CD8-positive, alpha-beta memory T cell (primary cell): Measurements from ENCODE around the gene CREB3L1. TPM values are rescaled to one million over a fixed set of nuclear protein-coding genes. Genes with fewer than 3 reads are reported as not detected.
A peak's percentile ranks its signal among the peaks of the same experiment; 100 is the strongest.

Source experiments
- CTCF ChIA-PET: fragments of 350-600 bp; sonication (Branson Sonifier 250); formaldehyde crosslinking; loops from one replicate; lab custom pipeline; 2021; ENCODE audit warnings: antibody characterized with exemption; lab: Charles Lee
- POLR2A ChIA-PET: fragments of 350-600 bp; sonication (Branson Sonifier 250); formaldehyde crosslinking; loops from one replicate; lab custom pipeline; 2021; ENCODE audit warnings: antibody characterized with exemption; lab: Charles Lee
- DNase-seq, 5 donors: peaks; one replicate each; pipeline versions ENCODE4 v3.0.0 to v3.0.0-alpha.2; 2020 to 2022; ENCODE audit warnings: mixed read lengths in 1 of 5
- H3K27ac ChIP-seq: one replicate; pipeline ENCODE4 v1.7.0; 2013; ENCODE audit warnings: low read depth, mild to moderate bottlenecking, low read length, moderate library complexity
- H3K27me3 ChIP-seq: 2 replicates; pipeline ENCODE4 v1.7.0; 2013; ENCODE audit warnings: low read length, mild to moderate bottlenecking; ENCODE audit not compliant: insufficient read depth, poor library complexity, severe bottlenecking
- H3K36me3 ChIP-seq: 2 replicates; pipeline ENCODE4 v1.7.0; 2013; ENCODE audit warnings: mild to moderate bottlenecking, low read length, moderate library complexity; ENCODE audit not compliant: insufficient read depth
- H3K4me1 ChIP-seq: 2 replicates; pipeline ENCODE4 v1.7.0; 2013; ENCODE audit warnings: mild to moderate bottlenecking, low read length, moderate library complexity; ENCODE audit not compliant: insufficient read depth
- H3K4me3 ChIP-seq: 2 replicates; pipeline ENCODE4 v1.7.0; 2013; ENCODE audit warnings: mild to moderate bottlenecking, low read length
- H3K9me3 ChIP-seq: 2 replicates; pipeline ENCODE4 v1.7.0; 2013; ENCODE audit warnings: mild to moderate bottlenecking, low read length
- H3K27ac Mint-ChIP-seq, 8 donors: one replicate each; pipeline ENCODE4 v1.8.0; 2020 to 2021; ENCODE audit warnings: mixed read lengths in 8 of 8, mild to moderate bottlenecking in 6 of 8, inconsistent platforms in 3 of 8, moderate library complexity in 3 of 8
- H3K27me3 Mint-ChIP-seq, 2 donors: one replicate each; pipeline ENCODE4 v1.8.0; 2020 to 2021; ENCODE audit warnings: mixed read lengths in 2 of 2, mild to moderate bottlenecking in 1 of 2, moderate library complexity in 1 of 2
- H3K36me3 Mint-ChIP-seq, 3 donors: one replicate each; pipeline ENCODE4 v1.8.0; 2020 to 2021; ENCODE audit warnings: mixed read lengths in 3 of 3, inconsistent platforms in 1 of 3, mild to moderate bottlenecking in 1 of 3
- H3K4me1 Mint-ChIP-seq, 3 donors: one replicate each; pipeline ENCODE4 v1.8.0; 2020 to 2021; ENCODE audit warnings: mixed read lengths in 3 of 3, inconsistent platforms in 1 of 3, mild to moderate bottlenecking in 1 of 3
- H3K4me3 Mint-ChIP-seq, 7 donors: one replicate each; pipeline ENCODE4 v1.8.0; 2020 to 2021; ENCODE audit warnings: mixed read lengths in 7 of 7, mild to moderate bottlenecking in 6 of 7, moderate library complexity in 4 of 7, inconsistent platforms in 2 of 7
- H3K9me3 Mint-ChIP-seq, 5 donors: one replicate each; pipeline ENCODE4 v1.8.0; 2020 to 2022; ENCODE audit warnings: mixed read lengths in 5 of 5, mild to moderate bottlenecking in 3 of 5, moderate library complexity in 2 of 5, inconsistent platforms in 1 of 5
- polyA plus RNA-seq: library from polyadenylated mRNA; unstranded; fragments of 300-500 nt; fragmentation: Illumina TruSeq; gene quantifications from one replicate; pipeline ENCODE4 v1.2.3, GENCODE V29; 2021
- total RNA-seq, 2 experiments: library from RNA; stranded (reverse); gene quantifications; one replicate each; pipeline ENCODE4 v1.2.3, GENCODE V29; 2021

Gene CREB3L1
- total and polyA plus RNA-seq, 3 experiments from 2014 or later = not detected

DNA sequence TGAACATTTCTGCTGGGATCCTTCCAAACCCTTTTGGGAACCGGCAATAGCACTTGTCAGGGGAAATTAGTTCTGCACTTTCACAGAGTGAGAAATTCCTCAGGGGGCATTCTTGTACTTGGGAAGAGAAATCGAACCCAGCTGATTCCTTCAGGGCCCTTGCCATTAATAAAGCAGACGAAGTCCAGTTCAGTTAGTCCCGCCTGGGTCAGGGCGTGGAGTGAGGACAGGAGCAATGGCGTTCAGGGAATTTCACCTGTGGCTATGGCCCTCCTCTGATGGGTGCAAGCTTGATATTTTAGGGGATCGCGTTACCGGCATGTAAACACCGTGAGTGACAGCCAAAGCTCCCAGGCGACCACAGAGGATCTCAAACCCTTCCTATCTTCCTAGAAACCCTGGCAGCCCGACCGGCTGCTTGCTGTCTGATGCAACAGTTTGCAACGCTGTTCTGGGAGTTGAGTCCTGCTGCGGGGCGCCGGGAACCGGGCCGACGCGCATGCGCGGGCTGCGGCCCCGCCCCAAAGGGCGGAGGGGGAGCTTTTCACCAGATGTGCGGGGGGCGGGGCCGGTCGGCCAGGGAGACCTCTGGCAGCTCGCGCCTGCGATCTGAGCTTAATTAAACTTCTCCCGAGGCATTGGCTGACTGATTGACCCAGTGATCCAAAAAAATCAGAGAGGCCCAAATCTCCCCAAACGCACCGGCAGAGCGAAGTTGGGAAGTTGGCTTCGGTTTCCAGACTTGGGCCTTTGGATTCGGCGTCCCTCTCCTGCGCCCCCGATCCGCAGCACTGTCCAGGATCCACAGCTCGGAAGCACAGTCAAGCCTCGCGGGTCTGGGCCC is 34.3 kb upstream of the CREB3L1 start:
- Mint-ChIP-seq H3K27me3 (peaks cover 6 to 8% of the 10 kb centered on the region in 2 donors), H3K36me3 (no peaks in the 10 kb centered on the region), H3K4me3 (peak overlapping the region; percentile 69 to 89 (median 83)), H3K9me3 (no peaks in the 10 kb centered on the region), H3K27ac (peak overlapping the region in 2 of 8 donors; percentile 32 to 76), H3K4me1 (peaks cover 19 to 26% (median 24%) of the 10 kb centered on the region in 3 donors)
- peaks cover 11% of the 10 kb centered on the region for H3K4me1 ChIP-seq
- H3K27ac ChIP-seq = peak overlapping the region; percentile 79
- ChIA-PET CTCF (interaction anchor here (0.5 to 8.5 kb wide), 11 partner anchors 12 to 376 kb away, joined by 3 to 205 read pairs (median 4); partner anchors contain the start of gene DGKZ), POLR2A (interaction anchor here (0.6 to 1.4 kb wide), 3 partner anchors 93 to 674 kb away, joined by 3 to 7 read pairs (median 4); partner anchors contain the start of gene DGKZ)
- H3K36me3 ChIP-seq = no peaks in the 10 kb centered on the region
- H3K9me3 ChIP-seq = no peaks in the 10 kb centered on the region
- H3K4me3 ChIP-seq = peak overlapping the region; percentile 67
- peak; percentile 80 to 88 (median 81) for DNase-seq
- peaks cover 7% of the 10 kb centered on the region for H3K27me3 ChIP-seq

DNA sequence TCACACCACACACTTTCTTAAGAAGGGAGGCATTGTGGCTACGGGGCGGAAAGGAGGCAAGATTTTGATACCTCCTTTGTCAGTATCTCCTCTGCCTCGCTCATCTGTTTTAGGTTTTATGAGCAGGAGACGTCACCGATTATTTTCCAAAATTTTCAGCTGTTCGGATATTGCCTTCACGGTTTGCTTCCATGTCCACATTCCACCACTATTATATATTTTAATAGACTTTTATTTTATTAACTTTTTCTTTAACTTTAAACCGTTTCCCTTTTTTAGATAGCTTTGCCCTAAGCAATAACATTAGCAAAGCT is 33.7 kb upstream of the CREB3L1 start:
- H3K27ac ChIP-seq = peak overlapping the region; percentile 79

DNA sequence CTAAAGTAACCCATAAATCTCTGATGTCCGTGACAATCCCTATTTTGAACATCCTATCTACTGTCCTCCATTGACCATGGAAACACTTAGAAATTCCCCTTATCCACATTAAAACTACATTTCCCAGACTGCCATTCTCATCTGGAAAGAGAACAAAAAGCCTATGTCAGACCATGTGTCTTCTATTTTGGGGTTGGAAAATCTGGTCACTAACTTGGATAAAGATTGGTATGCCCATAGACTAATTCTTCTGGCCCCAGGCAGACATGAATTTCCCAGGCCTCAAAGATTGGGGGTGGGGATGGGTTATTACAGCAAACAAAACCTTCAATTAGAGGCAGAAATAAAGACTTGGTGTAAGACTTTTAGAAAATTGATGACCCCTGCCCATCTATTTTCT is 30.9 kb upstream of the CREB3L1 start:
- Histone ChIP-seq H3K4me1 (no peaks in the 10 kb centered on the region), H3K27me3 (no peaks in the 10 kb centered on the region), H3K4me3 (no peak overlapping the region), H3K9me3 (no peaks in the 10 kb centered on the region), H3K27ac (no peak overlapping the region), H3K36me3 (no peaks in the 10 kb centered on the region)
- peak overlapping the region in 1 of 8 donors; percentile 26 for H3K27ac Mint-ChIP-seq
- DNase-seq = no peak
- ChIA-PET CTCF (no interaction called here), POLR2A (no interaction called here)
- no peaks in the 10 kb centered on the region for H3K36me3 Mint-ChIP-seq
- H3K4me1 Mint-ChIP-seq = peaks cover 10 to 13% (median 12%) of the 10 kb centered on the region in 3 donors
- peaks cover 0 to 4% of the 10 kb centered on the region in 2 donors for H3K27me3 Mint-ChIP-seq
- H3K4me3 Mint-ChIP-seq = peak overlapping the region in 2 of 7 donors; percentile 6 to 25
- no peaks in the 10 kb centered on the region for H3K9me3 Mint-ChIP-seq

More for the DNA sequence above, 33.7 kb upstream of the CREB3L1 start:
- no peaks in the 10 kb centered on the region for H3K9me3 ChIP-seq
- Mint-ChIP-seq H3K36me3 (no peaks in the 10 kb centered on the region), H3K27me3 (peaks cover 3 to 4% of the 10 kb centered on the region in 2 donors), H3K4me1 (peaks cover 14 to 20% (median 19%) of the 10 kb centered on the region in 3 donors), H3K4me3 (peak overlapping the region; percentile 72 to 89 (median 83)), H3K27ac (no peak overlapping the region), H3K9me3 (no peaks in the 10 kb centered on the region)
- no peaks in the 10 kb centered on the region for H3K36me3 ChIP-seq
- H3K4me3 ChIP-seq = peak overlapping the region; percentile 67
- ChIA-PET POLR2A (interaction anchor here (0.6 to 1.4 kb wide), 2 partner anchors 104 to 673 kb away, joined by 3 to 7 read pairs; partner anchors contain the start of gene DGKZ), CTCF (interaction anchor here (0.5 to 8.5 kb wide), 9 partner anchors 13 to 285 kb away, joined by 3 to 205 read pairs (median 5); partner anchors contain the start of gene DGKZ)
- no peak for DNase-seq
- peaks cover 2% of the 10 kb centered on the region for H3K27me3 ChIP-seq
- peaks cover 6% of the 10 kb centered on the region for H3K4me1 ChIP-seq

DNA sequence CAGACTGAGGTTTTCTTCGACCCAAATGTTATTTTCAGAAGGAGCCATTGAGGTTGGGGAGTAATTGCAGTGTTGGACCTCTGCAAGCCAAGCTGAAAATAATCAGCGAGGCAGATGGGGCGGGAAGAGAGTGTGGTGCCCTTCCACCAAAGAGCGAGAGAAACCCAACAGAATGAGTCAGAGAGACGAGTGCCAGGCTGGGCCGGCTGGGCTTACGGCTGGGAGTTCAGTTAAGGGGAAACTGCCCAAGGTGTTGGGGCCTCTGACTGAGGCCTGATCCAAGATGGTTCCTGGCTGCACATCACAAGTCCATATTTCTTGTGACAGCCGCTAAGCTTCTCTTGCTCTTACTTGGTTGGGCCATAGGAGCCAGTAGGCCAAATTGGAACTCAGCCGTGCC is 30.4 kb upstream of the CREB3L1 start:
- Mint-ChIP-seq H3K4me1 (peaks cover 10 to 13% (median 12%) of the 10 kb centered on the region in 3 donors), H3K27me3 (peaks cover under 1 to 4% of the 10 kb centered on the region in 2 donors), H3K27ac (peak overlapping the region in 1 of 8 donors; percentile 43), H3K36me3 (no peaks in the 10 kb centered on the region), H3K9me3 (no peaks in the 10 kb centered on the region), H3K4me3 (no peak overlapping the region)
- no peaks in the 10 kb centered on the region for H3K27me3 ChIP-seq
- ChIA-PET CTCF (no interaction called here), POLR2A (no interaction called here)
- no peaks in the 10 kb centered on the region for H3K9me3 ChIP-seq
- H3K36me3 ChIP-seq = no peaks in the 10 kb centered on the region
- DNase-seq = no peak
- no peaks in the 10 kb centered on the region for H3K4me1 ChIP-seq
- no peak overlapping the region for H3K4me3 ChIP-seq
- no peak overlapping the region for H3K27ac ChIP-seq

DNA sequence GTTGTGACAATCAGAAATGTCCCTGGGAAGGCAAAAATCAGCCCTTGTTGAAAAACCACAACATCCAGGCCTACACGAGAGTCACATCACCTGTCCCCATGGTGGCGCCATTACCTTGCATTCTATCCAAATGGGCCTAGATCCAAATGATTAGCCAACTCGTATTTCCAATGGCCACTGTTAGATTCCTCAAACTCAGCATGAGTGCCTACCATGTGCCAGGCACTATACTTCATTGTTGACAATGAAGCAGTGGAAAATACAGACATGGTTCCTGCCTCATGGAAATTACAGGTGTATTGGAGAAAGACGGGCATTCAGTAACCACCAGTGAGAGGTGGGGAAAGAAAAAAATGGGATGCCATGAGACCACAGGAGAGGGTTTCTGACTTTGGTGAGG is 29.8 kb upstream of the CREB3L1 start:
- CTCF ChIA-PET = no interaction called here
- DNase-seq = peak in 1 of 5 donors; percentile 28

DNA sequence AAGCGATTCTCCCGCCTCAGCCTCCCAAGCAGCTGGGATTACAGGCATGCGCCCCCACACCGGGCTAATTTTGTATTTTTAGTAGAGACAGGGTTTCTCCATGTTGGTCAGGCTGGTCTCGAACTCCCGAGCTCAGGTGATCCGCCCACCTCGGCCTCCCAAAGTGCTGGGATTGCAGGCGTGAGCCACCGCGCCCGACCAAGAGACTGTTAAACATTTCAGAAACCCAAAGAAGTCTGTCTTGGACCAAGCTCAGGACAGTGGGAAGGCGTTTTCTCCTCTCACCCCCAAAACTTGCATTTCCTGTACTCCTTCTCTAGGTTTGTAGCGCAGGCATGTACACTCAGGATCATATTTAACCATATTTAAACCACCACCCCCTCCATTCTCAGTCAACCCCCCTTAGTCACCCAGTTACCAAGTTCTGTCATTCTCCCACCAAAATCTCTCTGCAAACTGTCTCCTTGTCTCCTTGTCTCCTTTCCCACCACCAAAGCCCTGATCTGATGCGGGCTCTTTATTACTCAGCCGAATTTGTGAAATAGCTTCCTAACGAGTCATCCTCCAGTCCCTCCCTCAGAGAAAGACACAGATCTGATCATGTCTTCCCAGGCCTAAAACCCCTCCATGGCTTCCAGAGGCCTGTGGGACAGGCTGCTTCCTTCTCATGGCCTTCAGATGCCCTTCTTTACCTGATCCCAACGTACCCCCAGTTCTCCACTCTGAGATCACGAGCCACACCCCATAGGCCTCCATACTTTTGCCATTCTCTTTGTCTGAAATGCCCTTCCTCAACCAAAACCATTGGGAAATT is 29.0 kb upstream of the CREB3L1 start:
- H3K4me1 Mint-ChIP-seq = peaks cover 2% of the 10 kb centered on the region in 3 donors
- Histone ChIP-seq H3K27me3 (no peaks in the 10 kb centered on the region), H3K9me3 (no peaks in the 10 kb centered on the region), H3K4me3 (no peak overlapping the region), H3K36me3 (no peaks in the 10 kb centered on the region), H3K4me1 (no peaks in the 10 kb centered on the region), H3K27ac (peak overlapping the region; percentile 52)
- H3K27me3 Mint-ChIP-seq = peaks cover 4% of the 10 kb centered on the region in 2 donors
- H3K9me3 Mint-ChIP-seq = no peaks in the 10 kb centered on the region
- no peak for DNase-seq
- no peak overlapping the region for H3K27ac Mint-ChIP-seq
- ChIA-PET POLR2A (no interaction called here), CTCF (interaction anchor here (3.2 kb wide), 1 partner anchor 10 kb away, joined by 16 read pairs; no protein-coding TSS in a partner anchor)
- H3K4me3 Mint-ChIP-seq = no peak overlapping the region
- H3K36me3 Mint-ChIP-seq = no peaks in the 10 kb centered on the region

More for the DNA sequence above, 29.8 kb upstream of the CREB3L1 start:
- Mint-ChIP-seq H3K27ac (peak overlapping the region in 1 of 8 donors; percentile 5), H3K4me3 (no peak overlapping the region), H3K36me3 (no peaks in the 10 kb centered on the region), H3K27me3 (peaks cover 4% of the 10 kb centered on the region in 2 donors), H3K9me3 (no peaks in the 10 kb centered on the region), H3K4me1 (peaks cover 8 to 10% (median 10%) of the 10 kb centered on the region in 3 donors)
- Histone ChIP-seq H3K9me3 (no peaks in the 10 kb centered on the region), H3K27me3 (no peaks in the 10 kb centered on the region), H3K36me3 (no peaks in the 10 kb centered on the region), H3K4me1 (no peaks in the 10 kb centered on the region), H3K27ac (no peak overlapping the region), H3K4me3 (no peak overlapping the region)
- POLR2A ChIA-PET = no interaction called here

DNA sequence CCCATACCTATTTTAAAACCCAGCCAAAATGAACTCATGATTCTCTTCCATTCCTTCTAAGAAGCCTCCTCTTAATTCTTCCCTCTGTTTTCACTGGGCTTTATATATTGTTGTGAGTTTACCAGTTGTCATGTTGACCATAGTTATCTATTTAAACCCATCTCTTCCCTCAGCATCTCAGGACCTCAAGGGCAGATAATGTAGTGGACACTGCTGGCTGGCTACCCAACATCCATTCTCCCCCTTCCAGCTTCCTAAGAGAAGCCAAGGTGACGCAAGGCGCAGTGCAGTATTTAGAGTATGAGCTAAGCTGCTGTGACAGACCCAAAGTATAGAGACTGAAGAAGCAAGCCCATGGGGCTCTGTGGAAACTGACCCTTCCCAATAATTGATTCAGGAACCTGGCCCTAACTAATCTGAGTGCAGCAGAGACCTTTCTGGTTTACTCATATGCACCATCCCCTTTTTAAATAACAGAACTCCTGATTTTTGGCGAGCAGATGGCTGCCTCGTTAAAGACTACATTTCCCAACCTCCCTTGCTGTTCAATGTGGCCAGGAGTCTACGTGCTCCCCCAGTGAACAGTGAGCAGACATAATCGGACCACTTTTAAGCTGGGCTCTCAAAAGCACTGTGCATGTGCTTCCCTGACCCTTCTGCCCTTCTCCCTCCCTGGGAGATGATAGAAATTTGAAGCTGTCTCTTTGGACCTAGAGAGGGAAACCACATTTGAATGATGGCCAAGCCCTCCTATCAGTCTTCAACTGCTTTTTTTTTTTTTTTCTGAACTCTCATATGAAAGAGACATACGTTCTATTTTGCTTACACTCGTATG is 28.1 kb upstream of the CREB3L1 start:
- H3K27ac ChIP-seq = peak overlapping the region; percentile 52
- H3K27ac Mint-ChIP-seq = peak overlapping the region in 1 of 8 donors; percentile 9
- POLR2A ChIA-PET = interaction anchor here (0.6 kb wide), 1 partner anchor 1798 kb away, joined by 4 read pairs; no protein-coding TSS in a partner anchor

More for the DNA sequence above, 28.1 kb upstream of the CREB3L1 start:
- Mint-ChIP-seq H3K9me3 (no peaks in the 10 kb centered on the region), H3K36me3 (no peaks in the 10 kb centered on the region), H3K4me3 (no peak overlapping the region), H3K4me1 (no peaks in the 10 kb centered on the region), H3K27me3 (peaks cover 4% of the 10 kb centered on the region in 2 donors)
- CTCF ChIA-PET = interaction anchor here (1.2 to 3.2 kb wide), 3 partner anchors 10 to 60 kb away, joined by 3 to 16 read pairs (median 6); no protein-coding TSS in a partner anchor
- no peak for DNase-seq
- H3K27me3 ChIP-seq = no peaks in the 10 kb centered on the region
- no peaks in the 10 kb centered on the region for H3K36me3 ChIP-seq
- H3K9me3 ChIP-seq = no peaks in the 10 kb centered on the region
- H3K4me3 ChIP-seq = no peak overlapping the region
- no peaks in the 10 kb centered on the region for H3K4me1 ChIP-seq
